Measurements from ENCODE around the gene ALK.

The ALK gene

DNA sequence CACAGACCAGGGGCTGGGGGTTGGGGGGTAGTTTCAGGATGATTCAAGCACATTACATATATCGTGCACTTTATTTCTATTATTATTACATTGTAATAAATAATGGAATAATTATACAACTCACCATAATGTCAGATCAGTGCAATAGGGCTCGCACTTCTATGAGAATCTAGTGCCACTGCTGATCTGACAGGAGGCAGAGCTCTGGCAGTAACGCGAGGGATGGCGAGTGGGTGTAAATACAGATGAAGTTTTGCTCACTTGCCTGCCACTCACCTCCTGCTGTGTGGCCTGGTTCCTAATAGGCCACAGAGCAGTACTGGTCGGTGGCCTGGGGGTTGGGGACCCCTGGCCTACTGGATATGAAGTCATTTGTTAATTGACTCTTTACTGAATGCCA lies 615.6 kb downstream of the ALK start:
- Histone ChIP-seq H3F3A (ENCODE audit: insufficient read depth, low read length) (no peaks in the 10 kb centered on the region), H3K4me2 (ENCODE audit: low read length) (no peak overlapping the region), H3K9me3 (ENCODE audit: low read length) (no peaks in the 10 kb centered on the region), H3K9me2 (ENCODE audit: low read depth, low read length) (no peaks in the 10 kb centered on the region), H2AFZ (ENCODE audit: low read length) (no peak overlapping the region), H3K4me1 (ENCODE audit: insufficient read depth, low read length, severe bottlenecking) (no peaks in the 10 kb centered on the region), H3K79me2 (ENCODE audit: insufficient read depth, low read length) (no peaks in the 10 kb centered on the region), H3K27ac (ENCODE audit: low read depth, low read length, poor library complexity, severe bottlenecking) (no peak overlapping the region), H3K36me3 (ENCODE audit: insufficient read depth, low read length) (no peaks in the 10 kb centered on the region), H4K20me1 (ENCODE audit: insufficient read depth, low read length) (no peaks in the 10 kb centered on the region), H3K9ac (ENCODE audit: low read length) (no peak overlapping the region), H3K4me3 (ENCODE audit: low read depth, low read length, poor library complexity, severe bottlenecking) (no peak overlapping the region), H3K27me3 (ENCODE audit: insufficient read depth, low read length) (no peaks in the 10 kb centered on the region)
- TF ChIP-seq EZH2 (IDR thresholded peaks at IDR 0.05; ENCODE audit: borderline replicate concordance, low read length): no peak
- TF ChIP-seq, protein P1, sequence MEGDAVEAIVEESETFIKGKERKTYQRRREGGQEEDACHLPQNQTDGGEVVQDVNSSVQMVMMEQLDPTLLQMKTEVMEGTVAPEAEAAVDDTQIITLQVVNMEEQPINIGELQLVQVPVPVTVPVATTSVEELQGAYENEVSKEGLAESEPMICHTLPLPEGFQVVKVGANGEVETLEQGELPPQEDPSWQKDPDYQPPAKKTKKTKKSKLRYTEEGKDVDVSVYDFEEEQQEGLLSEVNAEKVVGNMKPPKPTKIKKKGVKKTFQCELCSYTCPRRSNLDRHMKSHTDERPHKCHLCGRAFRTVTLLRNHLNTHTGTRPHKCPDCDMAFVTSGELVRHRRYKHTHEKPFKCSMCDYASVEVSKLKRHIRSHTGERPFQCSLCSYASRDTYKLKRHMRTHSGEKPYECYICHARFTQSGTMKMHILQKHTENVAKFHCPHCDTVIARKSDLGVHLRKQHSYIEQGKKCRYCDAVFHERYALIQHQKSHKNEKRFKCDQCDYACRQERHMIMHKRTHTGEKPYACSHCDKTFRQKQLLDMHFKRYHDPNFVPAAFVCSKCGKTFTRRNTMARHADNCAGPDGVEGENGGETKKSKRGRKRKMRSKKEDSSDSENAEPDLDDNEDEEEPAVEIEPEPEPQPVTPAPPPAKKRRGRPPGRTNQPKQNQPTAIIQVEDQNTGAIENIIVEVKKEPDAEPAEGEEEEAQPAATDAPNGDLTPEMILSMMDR (IDR thresholded peaks at IDR 0.05; ENCODE audit: low read length): no peak

DNA sequence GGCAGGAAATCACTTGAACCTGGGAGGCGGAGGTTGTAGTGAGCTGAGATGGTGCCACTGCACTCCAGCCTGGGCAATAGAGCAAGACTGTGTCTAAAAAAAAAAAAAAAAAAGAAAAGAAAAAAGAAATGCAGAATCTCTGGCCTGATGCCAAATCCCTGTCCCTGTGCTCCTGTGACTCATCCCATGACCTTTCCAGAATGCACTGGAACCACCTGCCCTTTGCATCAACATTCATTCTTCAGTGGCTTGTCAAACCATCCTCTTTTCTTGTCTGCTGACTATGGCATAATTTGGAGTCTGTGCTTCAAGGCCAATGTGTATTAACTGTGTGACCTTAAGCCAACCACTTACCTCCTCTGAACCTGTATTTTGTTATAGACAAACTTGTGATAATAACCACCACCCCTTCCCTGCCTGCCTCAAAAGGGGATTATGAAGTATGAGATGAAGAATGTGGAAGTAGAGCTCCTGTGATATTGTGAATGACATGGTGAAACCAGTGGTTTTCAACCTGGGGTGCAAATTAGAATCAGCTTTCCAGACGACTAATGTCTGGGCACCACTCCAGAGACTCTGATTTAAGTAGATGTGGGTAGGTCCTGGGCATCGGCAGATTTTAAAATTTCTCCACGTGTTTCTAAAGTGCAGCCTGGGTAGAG lies 616.9 kb downstream of the ALK start:
- Histone ChIP-seq H3K27me3 (ENCODE audit: insufficient read depth, low read length) (no peaks in the 10 kb centered on the region), H3K27ac (ENCODE audit: low read depth, low read length, poor library complexity, severe bottlenecking) (no peak overlapping the region), H3K9me2 (ENCODE audit: low read depth, low read length) (no peaks in the 10 kb centered on the region), H3K9ac (ENCODE audit: low read length) (no peak overlapping the region), H3K36me3 (ENCODE audit: insufficient read depth, low read length) (no peaks in the 10 kb centered on the region), H4K20me1 (ENCODE audit: insufficient read depth, low read length) (no peaks in the 10 kb centered on the region), H3K79me2 (ENCODE audit: insufficient read depth, low read length) (no peaks in the 10 kb centered on the region), H3K4me1 (ENCODE audit: insufficient read depth, low read length, severe bottlenecking) (no peaks in the 10 kb centered on the region), H3F3A (ENCODE audit: insufficient read depth, low read length) (no peaks in the 10 kb centered on the region), H3K4me3 (ENCODE audit: low read depth, low read length, poor library complexity, severe bottlenecking) (no peak overlapping the region), H3K9me3 (ENCODE audit: low read length) (no peaks in the 10 kb centered on the region), H2AFZ (ENCODE audit: low read length) (no peak overlapping the region), H3K4me2 (ENCODE audit: low read length) (no peak overlapping the region)
- no peak for TF ChIP-seq EZH2 (IDR thresholded peaks at IDR 0.05; ENCODE audit: borderline replicate concordance, low read length)
- TF ChIP-seq, protein P1 (IDR thresholded peaks at IDR 0.05; ENCODE audit: low read length): no peak

DNA sequence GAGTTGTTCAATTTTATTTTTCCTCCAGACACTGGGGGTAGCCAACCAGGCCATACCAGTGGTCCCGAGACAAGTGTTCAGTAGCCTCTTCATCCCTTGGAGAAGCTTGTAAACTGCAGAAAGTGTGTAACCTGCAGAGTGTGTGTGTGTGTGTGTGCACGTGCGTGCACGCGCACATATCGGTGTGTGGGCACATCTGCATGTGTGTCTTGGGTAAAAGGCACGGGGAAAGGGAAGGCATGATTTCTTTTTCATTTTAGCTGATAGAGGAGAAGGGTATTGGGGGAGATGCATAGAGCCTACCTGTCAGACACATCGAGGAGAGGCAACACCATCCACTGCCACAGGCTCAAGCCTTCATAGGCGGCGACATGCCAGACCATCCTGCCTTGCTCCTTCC lies 624.8 kb downstream of the ALK start:
- Histone ChIP-seq H3F3A (ENCODE audit: insufficient read depth, low read length) (no peaks in the 10 kb centered on the region), H3K9me3 (ENCODE audit: low read length) (no peaks in the 10 kb centered on the region), H3K4me3 (ENCODE audit: low read depth, low read length, poor library complexity, severe bottlenecking) (no peak overlapping the region), H3K27ac (ENCODE audit: low read depth, low read length, poor library complexity, severe bottlenecking) (no peak overlapping the region), H3K9me2 (ENCODE audit: low read depth, low read length) (no peaks in the 10 kb centered on the region), H2AFZ (ENCODE audit: low read length) (no peak overlapping the region), H3K4me1 (ENCODE audit: insufficient read depth, low read length, severe bottlenecking) (no peaks in the 10 kb centered on the region), H3K4me2 (ENCODE audit: low read length) (no peak overlapping the region), H3K79me2 (ENCODE audit: insufficient read depth, low read length) (no peaks in the 10 kb centered on the region), H3K27me3 (ENCODE audit: insufficient read depth, low read length) (no peaks in the 10 kb centered on the region), H3K9ac (ENCODE audit: low read length) (no peak overlapping the region), H4K20me1 (ENCODE audit: insufficient read depth, low read length) (no peaks in the 10 kb centered on the region), H3K36me3 (ENCODE audit: insufficient read depth, low read length) (no peaks in the 10 kb centered on the region)
- TF ChIP-seq EZH2 (IDR thresholded peaks at IDR 0.05; ENCODE audit: borderline replicate concordance, low read length): no peak
- TF ChIP-seq, protein P1 (IDR thresholded peaks at IDR 0.05; ENCODE audit: low read length): no peak
